Ovary (tissue), 10 donors: Measurements from ENCODE around the gene CFAP97D1. TPM values are rescaled to one million over a fixed set of nuclear protein-coding genes. Genes with fewer than 3 reads are reported as not detected.

ENCODE experiments used
- DNase-seq, 5 donors: peaks; one replicate each; pipeline ENCODE4 v3.0.0-alpha.2; 2019 to 2020
- H3K27ac ChIP-seq, 2 donors: fragments of 200-600 bp; one replicate each; pipeline versions ENCODE4 v1.5.1 to v1.8.0; 2019 to 2022
- H3K27me3 ChIP-seq: fragments of 200-600 bp; one replicate; pipeline ENCODE4 v1.8.0; 2022
- H3K36me3 ChIP-seq: fragments of 200-600 bp; sonication (generic); one replicate; pipeline ENCODE4 v1.5.1; 2019
- H3K4me1 ChIP-seq: one replicate; pipeline ENCODE4 v1.8.1; 2013; ENCODE audit warnings: mild to moderate bottlenecking, moderate library complexity; ENCODE audit not compliant: insufficient read depth
- H3K4me3 ChIP-seq: fragments of 200-600 bp; sonication (generic); one replicate; pipeline ENCODE4 v1.5.1; 2017
- H3K9me3 ChIP-seq, 2 donors: fragments of 200-600 bp in 1 of 2; sonication (generic) in 1 of 2; one replicate each; pipeline versions ENCODE4 v1.5.1 to v1.8.1; 2013 to 2019; ENCODE audit warnings: mild to moderate bottlenecking in 1 of 2, moderate library complexity in 1 of 2
- CTCF ChIP-seq, 3 donors: fragments of 450-650 bp in 2 of 3; fragments of 200-600 bp in 1 of 3; IDR thresholded peaks; one replicate each; pipeline versions ENCODE4 v1.5.1 to v1.8.0; 2016 to 2022; ENCODE audit warnings: antibody characterized with exemption in 3 of 3, mild to moderate bottlenecking in 1 of 3
- EP300 ChIP-seq: sonication (generic); formaldehyde crosslinking; IDR thresholded peaks from one replicate; pipeline ENCODE4 v1.6.1; 2017; ENCODE audit warnings: antibody characterized with exemption
- POLR2A ChIP-seq: fragments of 450-650 bp; IDR thresholded peaks from one replicate; pipeline ENCODE4 v1.6.1; 2017; ENCODE audit warnings: antibody characterized with exemption, mild to moderate bottlenecking, moderate library complexity
- WGBS, 3 donors: extraction: QIAGEN DNeasy Blood & Tissue Kit in 1 of 3; methylation state at CpG; one replicate each; pipeline versions ENCODE4 v1.1.5 to v1.1.7; 2013 to 2017; 5-methylcytosine and 5-hydroxymethylcytosine counted together
- intact Hi-C, 4 donors: fragments of 100-400 bp; cut with DNase I; formaldehyde crosslinking; loops; one replicate each; pipeline versions ENCODE4 v1.11.0 to v1.15.1; 2022 to 2023
- long read RNA-seq, 3 donors: library from polyadenylated mRNA in 2 of 3; unstranded in 2 of 3; transcript quantifications; one replicate each; pipeline ENCODE4 v2.0.0 and lab custom pipeline, GENCODE V29; 2021 to 2026
- polyA plus RNA-seq, 2 donors: library from polyadenylated mRNA; stranded (reverse); fragments of 200-250 nt in 1 of 2; fragments of 350-450 nt in 1 of 2; fragmentation: Illumina TruSeq in 1 of 2; extraction: RNeasy Lipid Tissue Mini Kit (QIAGEN cat#74804) in 1 of 2; gene quantifications; one replicate each; pipeline ENCODE4 v1.2.3, GENCODE V29; 2013 to 2014
- total RNA-seq, 7 donors: library from RNA; depleted of rRNA in 2 of 7; stranded (reverse); fragments of >200 nt in 2 of 7; fragmentation: NEBNext Ultra II Directional in 3 of 7; extraction: Animal tissue kit (Norgen Biotek cat#: 25700) in 3 of 7; gene quantifications; one replicate each; pipeline versions ENCODE4 v1.1.0 to v1.2.4, GENCODE V29; 2016 to 2023
- donor health status: DM: no; HTN: no; CAD: no; lungs with moderate emphysema.
- donor health status: DM: no; HTN: no; CAD: no.
- donor health status: Bipolar disorder and iron deficiency.
- donor health status: DM: yes; HTN: yes; CAD: no.
- donor health status: DM: no; HTN: no; CAD: no.
- donor health status: DM: yes; HTN: yes; CAD: no.

CFAP97D1 gene
- under 1 TPM in 1 of 7 donors, not detected in 6; 0.15 TPM for total RNA-seq
- not detected for polyA plus RNA-seq
- long read RNA-seq, donor 1: 0 reads
- long read RNA-seq, donor 2: 0 reads
- long read RNA-seq, donor 3: 0 reads

GRCh38 chr17:43780135-43780534 lies at the start of gene CFAP97D1:
Gene CFAP97D1, plus strand, starts transcription at chr17:43780435. Its CDS starts 28 bp downstream, at chr17:43780463.
- intact Hi-C loops: no loop called here
- peaks cover 4% of the 10 kb centered on the region for H3K4me1 ChIP-seq
- no peaks in the 10 kb centered on the region for H3K9me3 ChIP-seq
- H3K27ac ChIP-seq: peak within 1 kb of the TSS; percentile 87 to 99
- no peak for DNase-seq
- no peaks in the 10 kb centered on the region for H3K36me3 ChIP-seq
- TF ChIP-seq CTCF (IDR thresholded peaks at IDR 0.05) (no peak), EP300 (no peak), POLR2A (no peak)
- WGBS, 3 donors: 34 to 52% (median 43%) methylated on average over 7 of the region's 7 CpGs
- peak within 1 kb of the TSS; percentile 78 for H3K4me3 ChIP-seq
- no peaks in the 10 kb centered on the region for H3K27me3 ChIP-seq

DNA sequence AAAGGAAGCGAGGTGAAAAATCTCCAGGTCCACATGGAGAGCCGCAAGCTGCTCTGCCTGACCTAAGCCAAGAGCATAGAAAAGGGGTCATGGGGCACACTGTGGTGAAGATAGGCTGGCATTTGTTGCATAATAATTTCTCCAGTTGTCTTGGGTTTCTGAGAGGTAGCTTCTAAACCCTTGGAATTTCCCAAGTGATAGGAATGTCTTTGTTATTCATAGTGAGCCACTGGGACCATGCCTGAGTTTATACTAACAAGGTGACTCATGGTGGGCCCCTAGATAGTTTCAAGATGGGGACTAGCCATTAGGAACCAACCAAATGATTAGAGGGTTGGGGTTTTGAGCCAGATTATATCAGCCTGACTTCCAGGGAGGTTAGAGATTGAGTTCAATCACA lies 47.3 kb upstream of the CFAP97D1 start:
- no peaks in the 10 kb centered on the region for H3K36me3 ChIP-seq
- 98 to 100% (median 99%) methylated on average over 2 of the region's 2 CpGs for WGBS, 3 donors
- DNase-seq: no peak
- TF ChIP-seq EP300 (no peak), CTCF (IDR thresholded peaks at IDR 0.05) (no peak), POLR2A (no peak)
- intact Hi-C loops: no loop called here
- no peaks in the 10 kb centered on the region for H3K27me3 ChIP-seq
- no peaks in the 10 kb centered on the region for H3K4me1 ChIP-seq
- H3K9me3 ChIP-seq: no peaks in the 10 kb centered on the region
- H3K4me3 ChIP-seq: no peak overlapping the region
- no peak overlapping the region for H3K27ac ChIP-seq

DNA sequence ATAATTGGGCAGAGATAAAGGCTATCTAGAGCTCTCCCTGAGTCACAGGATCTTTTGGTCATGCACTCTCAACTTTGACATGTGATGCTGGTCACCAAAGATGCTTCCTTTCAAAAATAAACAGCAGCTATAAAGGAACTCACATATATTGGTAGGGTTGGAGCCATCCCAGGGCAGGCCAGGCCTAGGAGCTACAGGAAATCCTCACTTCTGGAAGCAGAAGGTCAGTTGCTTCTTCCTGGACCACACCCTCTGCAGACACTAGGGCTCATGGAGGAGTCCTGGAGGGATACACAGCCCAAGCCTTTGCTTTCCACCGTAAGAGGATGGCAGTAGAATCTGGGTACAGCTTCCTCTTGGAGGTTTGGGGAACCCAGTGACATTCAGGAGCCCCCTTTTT lies 46.3 kb upstream of the CFAP97D1 start:
- no peaks in the 10 kb centered on the region for H3K4me1 ChIP-seq
- WGBS, 3 donors: 67 to 81% (median 79%) methylated on average over 1 of the region's 1 CpG
- no peak overlapping the region for H3K27ac ChIP-seq
- TF ChIP-seq CTCF (IDR thresholded peaks at IDR 0.05) (no peak), EP300 (no peak), POLR2A (no peak)
- no peaks in the 10 kb centered on the region for H3K9me3 ChIP-seq
- no peak for DNase-seq
- intact Hi-C loops: no loop called here
- H3K4me3 ChIP-seq: no peak overlapping the region
- no peaks in the 10 kb centered on the region for H3K36me3 ChIP-seq
- no peaks in the 10 kb centered on the region for H3K27me3 ChIP-seq

DNA sequence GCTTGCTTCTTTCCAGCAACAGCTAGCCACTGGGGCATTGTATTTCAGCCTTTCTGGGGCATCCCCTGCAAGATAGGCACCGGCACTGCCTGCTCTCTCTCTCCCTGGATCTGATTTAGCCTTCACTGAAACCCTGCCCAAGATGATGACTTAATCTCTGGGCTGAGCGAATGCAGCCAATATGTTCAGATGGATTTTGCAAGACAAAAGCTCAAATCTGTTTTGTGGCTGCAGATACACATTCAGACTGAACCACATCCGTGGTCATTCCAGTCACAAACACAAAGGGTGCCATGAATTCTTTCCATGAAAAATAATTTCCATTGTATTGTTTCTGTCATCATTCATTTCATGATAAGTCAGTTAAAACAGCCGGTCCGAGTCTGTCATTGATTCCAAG lies 45.9 kb upstream of the CFAP97D1 start:
- DNase-seq: no peak
- H3K9me3 ChIP-seq: no peaks in the 10 kb centered on the region
- H3K36me3 ChIP-seq: no peaks in the 10 kb centered on the region
- WGBS, 3 donors: 66 to 73% (median 67%) methylated on average over 5 of the region's 5 CpGs
- TF ChIP-seq POLR2A (no peak), CTCF (IDR thresholded peaks at IDR 0.05) (no peak), EP300 (no peak)
- H3K27ac ChIP-seq: no peak overlapping the region
- no peaks in the 10 kb centered on the region for H3K4me1 ChIP-seq
- intact Hi-C loops: no loop called here
- no peaks in the 10 kb centered on the region for H3K27me3 ChIP-seq
- no peak overlapping the region for H3K4me3 ChIP-seq
